Aorta (tissue), 5 donors: ENCODE results near the gene CD59. TPM values are rescaled to one million over a fixed set of nuclear protein-coding genes. Genes with fewer than 3 reads are reported as not detected.

Experiments
- ATAC-seq: fragments of 200-7000 bp; cut with Tn5 transposase; one replicate; pipeline ENCODE4 v1.9.1; 2022; ENCODE audit warnings: moderate library complexity; ENCODE audit not compliant: low FRiP score
- DNase-seq, 2 donors: peaks; one replicate each; pipeline ENCODE4 v3.0.0-alpha.2; 2020
- H3K27ac ChIP-seq, 2 donors: one replicate each; pipeline ENCODE4 v1.5.1; 2013; ENCODE audit warnings: low read length in 2 of 2, mild to moderate bottlenecking in 2 of 2, moderate library complexity in 2 of 2, control low read depth in 1 of 2, inconsistent platforms in 1 of 2, low read depth in 1 of 2
- H3K27me3 ChIP-seq, 2 donors: one replicate each; pipeline ENCODE4 v1.6.1; 2013; ENCODE audit warnings: control low read depth in 1 of 2, low read length in 1 of 2, mild to moderate bottlenecking in 1 of 2, moderate library complexity in 1 of 2; ENCODE audit not compliant: insufficient read depth in 2 of 2, control insufficient read depth in 1 of 2
- H3K36me3 ChIP-seq, 2 donors: one replicate each; pipeline ENCODE4 v1.6.1; 2013; ENCODE audit warnings: control low read depth in 1 of 2, low read length in 1 of 2, mild to moderate bottlenecking in 1 of 2; ENCODE audit not compliant: insufficient read depth in 2 of 2, control insufficient read depth in 1 of 2
- H3K4me1 ChIP-seq, 2 donors: one replicate each; pipeline ENCODE4 v1.6.1; 2013; ENCODE audit warnings: low read length in 2 of 2, control low read depth in 1 of 2, mild to moderate bottlenecking in 1 of 2, moderate library complexity in 1 of 2; ENCODE audit not compliant: insufficient read depth in 2 of 2, control insufficient read depth in 1 of 2
- H3K4me3 ChIP-seq, 2 donors: one replicate each; pipeline ENCODE4 v1.5.1; 2013; ENCODE audit warnings: low read length in 2 of 2, control low read depth in 1 of 2, mild to moderate bottlenecking in 1 of 2
- H3K9me3 ChIP-seq: one replicate; pipeline ENCODE4 v1.6.1; 2013; ENCODE audit warnings: mild to moderate bottlenecking, low read length; ENCODE audit not compliant: control insufficient read depth
- WGBS, 2 donors: extraction: QIAGEN DNeasy Blood & Tissue Kit; methylation state at CpG; one replicate each; pipeline ENCODE4 v1.1.7; 2013; 5-methylcytosine and 5-hydroxymethylcytosine counted together
- intact Hi-C, 2 donors: fragments of 100-400 bp; cut with DNase I; formaldehyde crosslinking; loops; one replicate each; pipeline versions ENCODE4 v1.14.2 to v1.15.0; 2022
- polyA plus RNA-seq, 2 donors: library from polyadenylated mRNA; stranded (reverse); fragments of 200-250 nt; gene quantifications; one replicate each; pipeline ENCODE4 v1.2.3, GENCODE V29; 2013
- total RNA-seq, 2 donors: library from RNA; stranded (reverse); fragmentation: NEBNext Ultra II Directional; extraction: Animal tissue kit (Norgen Biotek cat#: 25700); gene quantifications; one replicate each; pipeline ENCODE4 v1.2.1, GENCODE V29; 2021
- donor health status: healthy with polysubstance abuse.
- donor health status: Bipolar disorder and iron deficiency.
- donor health status: DM: no; HTN: no; CAD: no.
- donor health status: DM: no; HTN: no; CAD: no.
- donor health status: DM: yes; HTN: yes; CAD: no.

CD59 gene
- total and polyA plus RNA-seq, 4 donors: 213 to 881 (median 604) TPM

DNA sequence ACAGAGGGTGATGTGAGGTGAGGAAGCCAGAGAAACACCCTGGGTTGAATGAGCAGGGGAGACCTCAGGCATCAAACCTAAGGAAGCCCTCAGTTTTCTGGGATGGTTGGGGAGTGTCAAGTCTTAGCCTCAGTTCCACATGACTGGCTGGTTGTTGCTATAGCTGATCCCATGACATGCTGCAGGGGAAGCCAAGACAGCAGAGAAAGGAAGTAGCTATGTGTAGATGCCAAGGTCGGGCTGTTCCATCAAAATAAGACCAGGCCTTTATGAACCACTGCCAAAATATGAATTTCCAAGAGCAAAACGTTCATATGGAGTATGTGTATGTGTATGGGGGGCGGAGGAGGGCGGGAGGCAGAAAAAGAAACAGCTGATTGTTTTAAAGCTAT is 11.6 kb downstream of the CD59 start:
- intact Hi-C loops: no loop called here
- peak in 1 of 2 donors; percentile 65 for DNase-seq

GRCh38 chr11:33723238-33723881 is 12.9 kb downstream of the CD59 start:
- WGBS, 2 donors: 77 to 79% methylated on average over 6 of the region's 6 CpGs
- DNase-seq (no peak), ATAC-seq (peak; percentile 70)
- Histone ChIP-seq H3K4me3 (no peak overlapping the region), H3K9me3 (no peaks in the 10 kb centered on the region), H3K4me1 (peaks cover 0 to 2% of the 10 kb centered on the region in 2 donors), H3K27ac (no peak overlapping the region), H3K27me3 (no peaks in the 10 kb centered on the region), H3K36me3 (peaks cover 0 to 8% of the 10 kb centered on the region in 2 donors)
- intact Hi-C loops: no loop called here

More for the DNA sequence above, 11.6 kb downstream of the CD59 start:
- 38 to 41% methylated on average over 4 of the region's 4 CpGs for WGBS, 2 donors
- Histone ChIP-seq H3K27ac (peak overlapping the region in 1 of 2 donors; percentile 31), H3K9me3 (no peaks in the 10 kb centered on the region), H3K4me1 (peaks cover 0 to 2% of the 10 kb centered on the region in 2 donors), H3K36me3 (peaks cover 0 to 3% of the 10 kb centered on the region in 2 donors), H3K4me3 (no peak overlapping the region), H3K27me3 (no peaks in the 10 kb centered on the region)
- ATAC-seq: peak; percentile 72

DNA sequence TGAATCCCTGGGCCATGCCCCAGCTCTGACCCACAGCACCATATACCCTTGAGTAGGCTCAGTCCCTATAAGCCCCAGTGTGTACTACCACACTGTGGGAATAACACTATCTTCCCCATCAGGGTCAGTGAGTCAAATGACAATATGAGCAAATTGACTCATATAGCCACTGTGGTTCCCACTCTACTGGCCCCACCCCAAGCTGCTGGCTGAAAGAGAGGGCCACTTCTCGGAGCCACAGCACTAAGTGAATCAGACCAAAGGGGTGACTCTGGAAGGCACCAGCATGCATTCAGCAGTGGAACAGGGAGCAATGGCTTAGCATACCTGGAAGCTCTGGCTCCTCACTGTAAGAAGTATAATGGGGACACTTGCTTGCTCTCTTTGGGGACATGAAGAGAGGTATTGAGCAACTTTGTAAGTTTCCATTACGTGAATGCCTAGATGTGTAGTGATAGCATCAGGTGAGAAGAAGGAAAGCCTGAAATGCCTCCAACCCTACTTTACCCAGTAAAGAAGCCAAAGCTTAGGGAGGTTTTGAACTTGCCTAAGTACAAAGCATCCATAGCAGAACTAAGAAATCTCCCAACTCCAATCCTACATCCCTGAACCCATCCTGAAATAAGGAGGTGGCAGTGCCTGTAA is 13.5 kb downstream of the CD59 start:
- WGBS, 2 donors: 76 to 83% methylated on average over 2 of the region's 2 CpGs
- intact Hi-C loops: no loop called here
- DNase-seq (peak; percentile 64 to 83), ATAC-seq (peak; percentile 37)
- Histone ChIP-seq H3K4me3 (no peak overlapping the region), H3K27ac (no peak overlapping the region), H3K27me3 (no peaks in the 10 kb centered on the region), H3K36me3 (peaks cover 0 to 8% of the 10 kb centered on the region in 2 donors), H3K9me3 (no peaks in the 10 kb centered on the region), H3K4me1 (peaks cover 0 to 2% of the 10 kb centered on the region in 2 donors)

- Histone ChIP-seq H3K36me3 (peaks cover 0 to 8% of the 10 kb centered on the region in 2 donors), H3K27ac (no peak overlapping the region)
- ATAC-seq: no peak
Measured at GRCh38 chr11:33721984-33722383, 14.2 kb downstream of the CD59 start.

DNA sequence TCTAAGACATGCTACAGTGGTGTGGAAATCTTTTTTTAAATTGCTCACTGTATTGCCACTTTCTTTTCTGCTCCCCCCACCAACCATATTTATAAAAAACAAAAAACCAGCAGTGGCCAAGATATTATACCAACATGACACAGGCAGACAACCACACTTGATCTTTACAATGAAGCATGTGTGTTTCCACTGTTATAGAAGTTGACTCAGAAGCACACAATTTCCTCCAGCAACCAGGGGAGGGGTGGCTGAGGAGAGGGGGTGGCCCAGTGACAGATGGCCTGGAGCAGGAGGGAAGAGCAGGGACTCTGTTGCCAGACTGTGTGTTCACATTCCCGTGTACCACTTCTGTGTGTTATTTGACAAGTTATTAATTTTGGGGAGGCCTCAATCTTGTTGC is 14.8 kb downstream of the CD59 start:
- intact Hi-C loops: no loop called here
- Histone ChIP-seq H3K27me3 (no peaks in the 10 kb centered on the region), H3K4me1 (peaks cover 0 to 2% of the 10 kb centered on the region in 2 donors), H3K4me3 (no peak overlapping the region), H3K36me3 (peaks cover 0 to 12% of the 10 kb centered on the region in 2 donors), H3K9me3 (no peaks in the 10 kb centered on the region), H3K27ac (no peak overlapping the region)
- WGBS, 2 donors: 0 to 8% methylated on average over 1 of the region's 1 CpG
- no peak for DNase-seq
- ATAC-seq: no peak

More at GRCh38 chr11:33721984-33722383, 14.2 kb downstream of the CD59 start:
- H3K9me3 ChIP-seq: no peaks in the 10 kb centered on the region
- no peak for DNase-seq
- H3K4me3 ChIP-seq: no peak overlapping the region
- intact Hi-C loops: no loop called here
- peaks cover 0 to 2% of the 10 kb centered on the region in 2 donors for H3K4me1 ChIP-seq
- H3K27me3 ChIP-seq: no peaks in the 10 kb centered on the region
- 75 to 81% methylated on average over 5 of the region's 5 CpGs for WGBS, 2 donors

DNA sequence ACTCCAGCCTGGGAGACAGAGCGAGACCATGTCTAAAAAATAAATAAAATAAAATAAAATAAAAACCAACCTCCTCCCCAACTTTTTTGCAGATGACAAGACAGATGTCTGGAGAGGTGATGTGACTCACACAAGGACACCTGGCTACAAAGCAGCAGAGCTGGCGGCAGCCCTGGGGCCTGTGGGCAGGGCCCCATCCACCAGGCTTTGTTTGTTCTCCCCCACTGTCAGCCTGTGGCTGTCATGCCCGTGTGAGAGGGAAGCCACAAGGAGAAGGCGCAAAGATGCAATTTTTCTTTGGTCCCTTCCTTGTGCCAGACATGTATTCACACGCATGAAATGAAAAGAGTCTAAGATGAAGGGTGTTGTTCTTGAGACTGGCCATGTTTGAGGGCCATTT is 16.6 kb downstream of the CD59 start:
- peaks cover 0 to 14% of the 10 kb centered on the region in 2 donors for H3K36me3 ChIP-seq
- no peak overlapping the region for H3K4me3 ChIP-seq
- no peaks in the 10 kb centered on the region for H3K27me3 ChIP-seq
- 79 to 83% methylated on average over 5 of the region's 5 CpGs for WGBS, 2 donors
- intact Hi-C loops: no loop called here
- no peak for ATAC-seq
- no peaks in the 10 kb centered on the region for H3K9me3 ChIP-seq
- H3K4me1 ChIP-seq: peaks cover 0 to 2% of the 10 kb centered on the region in 2 donors
- no peak overlapping the region for H3K27ac ChIP-seq
- no peak for DNase-seq

GRCh38 chr11:33718440-33718839 is 17.8 kb downstream of the CD59 start:
- H3K4me1 ChIP-seq: peaks cover 0 to 1% of the 10 kb centered on the region in 2 donors
- intact Hi-C loops: no loop called here
- no peak for ATAC-seq
- peaks cover 6 to 18% of the 10 kb centered on the region in 2 donors for H3K36me3 ChIP-seq
- no peaks in the 10 kb centered on the region for H3K9me3 ChIP-seq
- no peak overlapping the region for H3K27ac ChIP-seq
- DNase-seq: no peak
- H3K4me3 ChIP-seq: no peak overlapping the region
- no peaks in the 10 kb centered on the region for H3K27me3 ChIP-seq
- WGBS, 2 donors: 74 to 89% methylated on average over 2 of the region's 2 CpGs

DNA sequence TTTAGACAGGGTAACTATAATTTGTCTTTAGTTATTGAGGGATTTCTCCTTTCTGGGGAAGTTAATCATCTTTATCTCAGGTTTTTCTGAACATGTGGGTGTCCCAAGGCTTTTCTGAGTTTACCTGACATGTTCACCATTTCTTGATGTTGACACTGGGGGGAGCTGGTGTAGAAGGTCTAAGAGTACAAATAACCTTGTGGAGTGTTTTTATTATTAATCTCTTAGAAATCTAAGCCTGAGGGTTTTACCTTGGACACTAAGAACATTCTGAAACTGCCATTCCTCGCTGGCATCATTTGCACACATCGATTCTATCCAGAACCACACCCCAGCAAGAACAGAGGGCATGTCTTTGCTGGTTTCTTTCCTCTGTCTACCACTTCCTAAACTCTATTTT is 20.0 kb downstream of the CD59 start:
- Histone ChIP-seq H3K4me3 (no peak overlapping the region), H3K36me3 (peaks cover 10 to 19% of the 10 kb centered on the region in 2 donors), H3K27ac (no peak overlapping the region), H3K27me3 (no peaks in the 10 kb centered on the region), H3K9me3 (no peaks in the 10 kb centered on the region), H3K4me1 (no peaks in the 10 kb centered on the region)
- no peak for DNase-seq
- no peak for ATAC-seq
- 82 to 91% methylated on average over 2 of the region's 2 CpGs for WGBS, 2 donors
- intact Hi-C loops: no loop called here
